Activated CD8-positive, alpha-beta memory T cell treated with anti-CD3 and anti-CD28 coated beads, Interleukin-2, amount 10 ng/mL, durations not matched to agents 7 days and 5 days (primary cell): ENCODE data around the gene KCNK5. TPM values are rescaled to one million over a fixed set of nuclear protein-coding genes. Genes with fewer than 3 reads are reported as not detected.

Experiments
- ATAC-seq: fragments of 150-1000 bp; cut with Tn5 transposase; one replicate; pipeline ENCODE4 v1.10.0; 2021; ENCODE audit warnings: moderate library complexity
- CTCF ChIA-PET: fragments of 350-600 bp; sonication (Branson Sonifier 250); formaldehyde crosslinking; loops from one replicate; lab custom pipeline; 2021; ENCODE audit warnings: antibody characterized with exemption; lab: Charles Lee
- DNase-seq: peaks from one replicate; pipeline ENCODE4 v3.0.0-alpha.2; 2020
- H3K27ac Mint-ChIP-seq: one replicate; pipeline ENCODE4 v1.8.0; 2021; ENCODE audit warnings: mild to moderate bottlenecking, mixed read lengths
- H3K27me3 Mint-ChIP-seq: one replicate; pipeline ENCODE4 v1.8.0; 2021; ENCODE audit warnings: mixed read lengths
- H3K36me3 Mint-ChIP-seq: one replicate; pipeline ENCODE4 v1.8.0; 2021; ENCODE audit warnings: mild to moderate bottlenecking, mixed read lengths
- H3K4me1 Mint-ChIP-seq: one replicate; pipeline ENCODE4 v1.8.0; 2021; ENCODE audit warnings: mixed read lengths
- H3K4me3 Mint-ChIP-seq: one replicate; pipeline ENCODE4 v1.8.0; 2021; ENCODE audit warnings: mild to moderate bottlenecking, moderate library complexity, mixed read lengths
- H3K9me3 Mint-ChIP-seq: one replicate; pipeline ENCODE4 v1.8.0; 2022; ENCODE audit warnings: low read depth, mixed read lengths
- total RNA-seq, 2 experiments: library from RNA; stranded (reverse); gene quantifications; one replicate each; pipeline ENCODE4 v1.2.3, GENCODE V29; 2021

Gene KCNK5, protein sequence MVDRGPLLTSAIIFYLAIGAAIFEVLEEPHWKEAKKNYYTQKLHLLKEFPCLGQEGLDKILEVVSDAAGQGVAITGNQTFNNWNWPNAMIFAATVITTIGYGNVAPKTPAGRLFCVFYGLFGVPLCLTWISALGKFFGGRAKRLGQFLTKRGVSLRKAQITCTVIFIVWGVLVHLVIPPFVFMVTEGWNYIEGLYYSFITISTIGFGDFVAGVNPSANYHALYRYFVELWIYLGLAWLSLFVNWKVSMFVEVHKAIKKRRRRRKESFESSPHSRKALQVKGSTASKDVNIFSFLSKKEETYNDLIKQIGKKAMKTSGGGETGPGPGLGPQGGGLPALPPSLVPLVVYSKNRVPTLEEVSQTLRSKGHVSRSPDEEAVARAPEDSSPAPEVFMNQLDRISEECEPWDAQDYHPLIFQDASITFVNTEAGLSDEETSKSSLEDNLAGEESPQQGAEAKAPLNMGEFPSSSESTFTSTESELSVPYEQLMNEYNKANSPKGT
- total RNA-seq = 10 to 100 TPM; 19.1 to 30.8 TPM

DNA sequence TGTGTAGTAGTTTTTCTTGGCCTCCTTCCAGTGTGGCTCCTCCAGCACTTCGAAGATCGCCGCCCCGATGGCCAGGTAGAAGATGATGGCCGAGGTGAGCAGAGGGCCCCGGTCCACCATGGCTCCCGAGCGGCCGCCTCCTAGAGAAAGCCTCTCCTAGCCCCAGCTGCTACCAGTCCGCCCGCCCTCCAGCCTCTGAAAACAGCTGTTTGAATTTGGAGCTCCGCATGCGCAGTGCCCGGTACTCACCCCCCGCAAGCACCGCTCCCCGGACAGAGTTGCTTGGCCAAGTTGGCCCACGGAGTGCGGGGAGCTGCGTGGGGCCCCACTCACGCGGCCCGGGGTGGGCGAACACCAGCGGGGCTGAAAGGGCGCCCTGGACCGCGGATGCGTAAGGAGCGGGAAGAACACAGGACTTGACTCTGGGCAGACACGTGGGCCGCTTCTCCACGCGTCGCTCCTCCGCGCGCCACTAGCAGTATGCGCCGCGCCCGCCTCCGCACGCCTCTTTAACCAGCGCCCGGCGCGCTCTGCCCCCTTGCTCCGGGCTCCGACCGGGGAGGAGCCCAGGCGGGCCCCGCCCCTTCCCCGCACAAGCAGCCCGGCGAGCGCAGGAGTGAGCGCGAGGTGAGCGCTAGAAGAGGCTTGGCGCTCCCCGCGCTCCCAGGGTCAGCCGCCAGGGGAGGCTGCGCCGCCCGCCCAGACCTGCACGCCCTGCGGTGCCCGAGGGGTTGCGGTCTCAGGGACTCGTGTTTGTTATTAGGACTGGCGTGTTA, at the start of gene KCNK5:
KCNK5 (minus strand) TSS at position 484 of the 776 bp plus-strand sequence; CDS start at position 120, 364 bp downstream.
- peak; percentile 92 for ATAC-seq
- H3K4me3 Mint-ChIP-seq = peak within 1 kb of the TSS; percentile 85
- peak; percentile 93 for DNase-seq
- no peaks in the 10 kb centered on the region for H3K27me3 Mint-ChIP-seq
- no peaks in the 10 kb centered on the region for H3K9me3 Mint-ChIP-seq
- CTCF ChIA-PET = interaction anchor here (0.6 to 4.7 kb wide), 11 partner anchors 9 to 221 kb away, joined by 3 to 29 read pairs (median 3); partner anchors contain the start of gene SAYSD1
- peaks cover 40% of the 10 kb centered on the region for H3K4me1 Mint-ChIP-seq
- peak within 1 kb of the TSS; percentile 98 for H3K27ac Mint-ChIP-seq
- peaks cover 22% of the 10 kb centered on the region for H3K36me3 Mint-ChIP-seq

- no peak for ATAC-seq
- CTCF ChIA-PET = interaction anchor here (0.7 kb wide), 1 partner anchor 287 kb away, joined by 3 read pairs; no protein-coding TSS in a partner anchor
- no peak for DNase-seq
- Mint-ChIP-seq H3K27ac (no peak overlapping the region), H3K36me3 (no peaks in the 10 kb centered on the region), H3K27me3 (peaks cover 5% of the 10 kb centered on the region), H3K4me3 (no peak overlapping the region), H3K9me3 (no peaks in the 10 kb centered on the region), H3K4me1 (peaks cover 2% of the 10 kb centered on the region)
Observed at GRCh38 chr6:39276379-39276995, 47.2 kb upstream of the KCNK5 start.

GRCh38 chr6:39274903-39275302, 45.6 kb upstream of the KCNK5 start:
- Mint-ChIP-seq H3K27me3 (peaks cover 5% of the 10 kb centered on the region), H3K4me1 (no peaks in the 10 kb centered on the region), H3K27ac (no peak overlapping the region), H3K9me3 (no peaks in the 10 kb centered on the region), H3K4me3 (no peak overlapping the region), H3K36me3 (no peaks in the 10 kb centered on the region)
- ATAC-seq (no peak), DNase-seq (no peak)
- CTCF ChIA-PET = no interaction called here

DNA sequence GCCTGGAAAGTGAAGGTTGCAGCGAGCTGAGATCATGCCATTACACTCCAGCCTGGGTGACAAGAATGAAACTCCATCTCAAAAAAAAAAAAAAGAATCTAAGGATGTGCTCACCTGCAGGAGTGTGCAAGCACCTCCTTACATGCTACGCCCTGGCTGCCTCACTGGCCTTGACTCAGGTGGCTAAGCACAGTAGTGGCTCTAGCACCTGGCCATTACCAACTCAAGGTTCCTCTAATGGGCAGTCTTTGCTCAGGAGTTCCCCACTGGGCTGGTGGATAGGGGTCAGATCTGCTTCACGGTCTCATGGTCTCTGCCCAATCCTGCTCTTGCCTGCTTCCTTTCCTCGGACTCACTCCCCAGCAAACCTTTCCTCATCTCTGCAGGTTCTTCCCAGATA, 45.2 kb upstream of the KCNK5 start:
- no peaks in the 10 kb centered on the region for H3K9me3 Mint-ChIP-seq
- no peak overlapping the region for H3K27ac Mint-ChIP-seq
- no peak overlapping the region for H3K4me3 Mint-ChIP-seq
- no peaks in the 10 kb centered on the region for H3K36me3 Mint-ChIP-seq
- peaks cover 5% of the 10 kb centered on the region for H3K27me3 Mint-ChIP-seq
- ATAC-seq (no peak), DNase-seq (no peak)
- CTCF ChIA-PET = no interaction called here
- no peaks in the 10 kb centered on the region for H3K4me1 Mint-ChIP-seq

GRCh38 chr6:39273406-39273821, 44.1 kb upstream of the KCNK5 start:
- Mint-ChIP-seq H3K4me1 (no peaks in the 10 kb centered on the region), H3K36me3 (no peaks in the 10 kb centered on the region), H3K27me3 (peaks cover 5% of the 10 kb centered on the region), H3K4me3 (no peak overlapping the region), H3K9me3 (no peaks in the 10 kb centered on the region), H3K27ac (no peak overlapping the region)
- CTCF ChIA-PET = interaction anchor here (1.5 kb wide), 1 partner anchor 9 kb away, joined by 3 read pairs; no protein-coding TSS in a partner anchor
- no peak for DNase-seq
- ATAC-seq = no peak

GRCh38 chr6:39269961-39270360, 40.7 kb upstream of the KCNK5 start:
- no peaks in the 10 kb centered on the region for H3K36me3 Mint-ChIP-seq
- no peak for ATAC-seq
- no peaks in the 10 kb centered on the region for H3K9me3 Mint-ChIP-seq
- no peak for DNase-seq
- CTCF ChIA-PET = no interaction called here
- no peak overlapping the region for H3K4me3 Mint-ChIP-seq
- H3K4me1 Mint-ChIP-seq = peaks cover 3% of the 10 kb centered on the region
- H3K27me3 Mint-ChIP-seq = no peaks in the 10 kb centered on the region
- H3K27ac Mint-ChIP-seq = no peak overlapping the region

DNA sequence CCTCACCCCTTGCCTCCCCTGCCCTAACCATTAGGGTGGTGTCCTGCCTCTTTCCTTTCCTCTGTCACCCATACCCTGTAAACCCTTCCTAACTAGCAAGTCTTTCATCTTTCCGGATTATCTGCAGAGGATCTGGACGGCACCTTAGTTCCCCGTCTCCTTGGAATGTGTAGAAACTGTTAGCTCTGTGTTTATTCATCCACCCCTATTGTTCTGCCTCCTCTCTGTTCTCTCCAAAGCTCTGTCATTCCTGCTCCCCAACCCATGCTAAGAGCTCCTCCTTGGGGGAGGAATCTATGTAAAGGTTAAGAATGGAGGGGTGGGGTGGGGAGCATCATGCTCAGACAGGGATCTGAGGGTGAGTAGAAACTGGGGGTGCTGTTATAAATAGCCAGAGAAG, 39.4 kb upstream of the KCNK5 start:
- DNase-seq (no peak), ATAC-seq (no peak)
- H3K27me3 Mint-ChIP-seq = no peaks in the 10 kb centered on the region
- no peak overlapping the region for H3K4me3 Mint-ChIP-seq
- no peaks in the 10 kb centered on the region for H3K9me3 Mint-ChIP-seq
- no peaks in the 10 kb centered on the region for H3K36me3 Mint-ChIP-seq
- peaks cover 5% of the 10 kb centered on the region for H3K4me1 Mint-ChIP-seq
- CTCF ChIA-PET = no interaction called here
- no peak overlapping the region for H3K27ac Mint-ChIP-seq

- Mint-ChIP-seq H3K27me3 (no peaks in the 10 kb centered on the region), H3K27ac (no peak overlapping the region), H3K36me3 (no peaks in the 10 kb centered on the region), H3K4me3 (no peak overlapping the region), H3K4me1 (peaks cover 9% of the 10 kb centered on the region), H3K9me3 (no peaks in the 10 kb centered on the region)
- CTCF ChIA-PET = no interaction called here
- ATAC-seq (no peak), DNase-seq (no peak)
Observed at GRCh38 chr6:39268171-39268570, 38.9 kb upstream of the KCNK5 start.

- H3K4me3 Mint-ChIP-seq = no peak overlapping the region
- H3K36me3 Mint-ChIP-seq = no peaks in the 10 kb centered on the region
- H3K4me1 Mint-ChIP-seq = peaks cover 11% of the 10 kb centered on the region
- H3K27ac Mint-ChIP-seq = no peak overlapping the region
- peaks cover 3% of the 10 kb centered on the region for H3K27me3 Mint-ChIP-seq
- CTCF ChIA-PET = no interaction called here
- ATAC-seq (no peak), DNase-seq (no peak)
- no peaks in the 10 kb centered on the region for H3K9me3 Mint-ChIP-seq
Observed at GRCh38 chr6:39266782-39267355, 37.6 kb upstream of the KCNK5 start.

- no peaks in the 10 kb centered on the region for H3K36me3 Mint-ChIP-seq
- no peaks in the 10 kb centered on the region for H3K9me3 Mint-ChIP-seq
- CTCF ChIA-PET = no interaction called here
- H3K4me1 Mint-ChIP-seq = peaks cover 11% of the 10 kb centered on the region
- no peak for DNase-seq
- H3K4me3 Mint-ChIP-seq = no peak overlapping the region
- peaks cover 3% of the 10 kb centered on the region for H3K27me3 Mint-ChIP-seq
- no peak overlapping the region for H3K27ac Mint-ChIP-seq
- ATAC-seq = no peak
Observed at GRCh38 chr6:39266375-39266774, 37.1 kb upstream of the KCNK5 start.

GRCh38 chr6:39263303-39264037, 34.2 kb upstream of the KCNK5 start:
- DNase-seq (no peak), ATAC-seq (peak; percentile 49)
- Mint-ChIP-seq H3K27ac (no peak overlapping the region), H3K4me1 (peaks cover 12% of the 10 kb centered on the region), H3K36me3 (no peaks in the 10 kb centered on the region), H3K9me3 (no peaks in the 10 kb centered on the region), H3K27me3 (peaks cover 3% of the 10 kb centered on the region), H3K4me3 (no peak overlapping the region)
- CTCF ChIA-PET = interaction anchor here (1.6 to 2.7 kb wide), 2 partner anchors 10 to 97 kb away, joined by 3 to 10 read pairs; no protein-coding TSS in a partner anchor

- Mint-ChIP-seq H3K27me3 (peaks cover 3% of the 10 kb centered on the region), H3K4me1 (peaks cover 10% of the 10 kb centered on the region), H3K4me3 (no peak overlapping the region), H3K9me3 (no peaks in the 10 kb centered on the region), H3K36me3 (no peaks in the 10 kb centered on the region), H3K27ac (no peak overlapping the region)
- DNase-seq = no peak
- CTCF ChIA-PET = interaction anchor here (2.7 kb wide), 1 partner anchor 95 kb away, joined by 10 read pairs; no protein-coding TSS in a partner anchor
- no peak for ATAC-seq
Observed at GRCh38 chr6:39261751-39262150, 32.5 kb upstream of the KCNK5 start.
